ENCODE data around the gene AGK.

GRCh38 chr7:141648276-141649114 is 97.3 kb downstream of the AGK start:
- no peak for TF ChIP-seq EZH2phosphoT487 (IDR thresholded peaks at IDR 0.05; ENCODE audit: insufficient read depth, low read depth)
- TF ChIP-seq EZH2 (IDR thresholded peaks at IDR 0.05; ENCODE audit: insufficient read depth, poor library complexity, severe bottlenecking): no peak
